GM21515 (cell line): Measurements from ENCODE around the gene ABCC10.
"Not testable (repeated sequence)": the region's sequence is repeated elsewhere in the genome, so short reads cannot be mapped to it uniquely, and the experiment has no call there.

Experiments
- ATAC-seq: cut with Tn5 transposase; IDR thresholded peaks from one replicate; pipeline ENCODE4 v1.9.1; 2021; ENCODE audit not compliant: unreplicated experiment

Gene ABCC10

GRCh38 chr6:43427406-43428111 lies at the start of gene ABCC10:
Gene ABCC10 (plus strand): TSS chr6:43427541. CDS start chr6:43427979, 438 bp downstream.
- peak; percentile 89 for ATAC-seq

- no peak for ATAC-seq
These were observed 49.6 kb upstream of the ABCC10 start for GRCh38 chr6:43377710-43378229.

GRCh38 chr6:43378631-43379030 lies 48.7 kb upstream of the ABCC10 start:
- no peak for ATAC-seq

- not testable (repeated sequence) for ATAC-seq
These were observed 46.5 kb upstream of the ABCC10 start for GRCh38 chr6:43380858-43381257.

GRCh38 chr6:43383021-43383667 lies 44.2 kb upstream of the ABCC10 start:
- ATAC-seq: peak; percentile 31

- no peak for ATAC-seq
These were observed 40.8 kb upstream of the ABCC10 start for GRCh38 chr6:43386492-43386891.

- ATAC-seq: no peak
These were observed 37.5 kb upstream of the ABCC10 start for GRCh38 chr6:43389730-43390295.

- not testable (repeated sequence) for ATAC-seq
These were observed 36.4 kb upstream of the ABCC10 start for GRCh38 chr6:43390753-43391439.

- no peak for ATAC-seq
These were observed 35.8 kb upstream of the ABCC10 start for GRCh38 chr6:43391440-43392031.

GRCh38 chr6:43393133-43393532 lies 34.2 kb upstream of the ABCC10 start:
- ATAC-seq: not testable (repeated sequence)

GRCh38 chr6:43393602-43394001 lies 33.7 kb upstream of the ABCC10 start:
- no peak for ATAC-seq

- no peak for ATAC-seq
These were observed 32.4 kb upstream of the ABCC10 start for GRCh38 chr6:43394982-43395381.

- no peak for ATAC-seq
These were observed 31.6 kb upstream of the ABCC10 start for GRCh38 chr6:43395776-43396175.

- ATAC-seq: no peak
These were observed 30.8 kb upstream of the ABCC10 start for GRCh38 chr6:43396408-43397149.

- ATAC-seq: no peak
These were observed 27.3 kb upstream of the ABCC10 start for GRCh38 chr6:43399932-43400487.

GRCh38 chr6:43401730-43402129 lies 25.6 kb upstream of the ABCC10 start:
- no peak for ATAC-seq

- ATAC-seq: no peak
These were observed 24.5 kb upstream of the ABCC10 start for GRCh38 chr6:43402820-43403219.

GRCh38 chr6:43405354-43405753 lies 22.0 kb upstream of the ABCC10 start:
- ATAC-seq: no peak

GRCh38 chr6:43407296-43407695 lies 20.0 kb upstream of the ABCC10 start:
- no peak for ATAC-seq

- ATAC-seq: no peak
These were observed 19.1 kb upstream of the ABCC10 start for GRCh38 chr6:43408259-43408658.
